Neural cell (in vitro differentiated cells): ENCODE data around the gene DNM2. TPM values are rescaled to one million over a fixed set of nuclear protein-coding genes. Genes with fewer than 3 reads are reported as not detected.

ENCODE experiments used
- H2AFZ ChIP-seq: fragments of 200-600, 300-800 bp; sonication (generic), shearing (Covaris generic); 2 replicates; pipeline ENCODE4 v1.6.0; 2014; ENCODE audit warnings: low read depth, mild to moderate bottlenecking, antibody characterized with exemption, low read length, moderate library complexity
- H3F3A ChIP-seq: fragments of 200-600 bp; shearing (Covaris generic); 2 replicates; pipeline ENCODE4 v1.6.1; 2016; ENCODE audit warnings: mild to moderate bottlenecking, moderate library complexity, mixed read lengths, antibody characterized with exemption, low read length; ENCODE audit not compliant: insufficient read depth, poor library complexity, severe bottlenecking
- H3K27ac ChIP-seq: fragments of 200-600, 300-800 bp; sonication (generic), shearing (Covaris generic); 2 replicates; pipeline ENCODE4 v1.5.1; 2014; ENCODE audit warnings: mild to moderate bottlenecking, low read length, moderate library complexity
- H3K27me3 ChIP-seq: fragments of 300-800, 200-600 bp; sonication (generic), shearing (Covaris generic); 2 replicates; pipeline ENCODE4 v1.6.0; 2014; ENCODE audit warnings: mild to moderate bottlenecking, low read depth, low read length, moderate library complexity; ENCODE audit not compliant: insufficient read depth
- H3K36me3 ChIP-seq: fragments of 300-800, 200-600 bp; sonication (generic), shearing (Covaris generic); 2 replicates; pipeline ENCODE4 v1.5.1; 2014; ENCODE audit warnings: mild to moderate bottlenecking, antibody characterized with exemption, low read length, moderate library complexity; ENCODE audit not compliant: insufficient read depth
- H3K4me2 ChIP-seq: fragments of 300-800, 200-600 bp; sonication (generic), shearing (Covaris generic); 2 replicates; pipeline ENCODE4 v1.6.0; 2014; ENCODE audit warnings: mild to moderate bottlenecking, low read length
- H3K4me3 ChIP-seq: fragments of 300-800, 200-600 bp; sonication (generic), shearing (Covaris generic); 2 replicates; pipeline ENCODE4 v1.5.1; 2014; ENCODE audit warnings: mild to moderate bottlenecking, low read length, moderate library complexity
- H3K79me2 ChIP-seq: fragments of 200-600 bp; shearing (Covaris generic); replicated peaks from 2 replicates; pipeline ENCODE4 v1.6.0; 2014; ENCODE audit warnings: mild to moderate bottlenecking, low read length, moderate library complexity; ENCODE audit not compliant: insufficient read depth
- H3K9ac ChIP-seq: fragments of 300-800, 200-600 bp; sonication (generic), shearing (Covaris generic); 2 replicates; pipeline ENCODE4 v1.6.1; 2016; ENCODE audit warnings: mild to moderate bottlenecking, low read length, mixed read lengths
- H3K9me2 ChIP-seq: fragments of 200-600 bp; shearing (Covaris generic); 2 replicates; pipeline ENCODE4 v1.6.1; 2016; ENCODE audit warnings: mild to moderate bottlenecking, low read length, mixed read lengths; ENCODE audit not compliant: insufficient read depth
- H3K9me3 ChIP-seq: fragments of 200-600, 300-800 bp; sonication (generic), shearing (Covaris generic); 2 replicates; pipeline ENCODE4 v1.6.1; 2016; ENCODE audit warnings: mild to moderate bottlenecking, mixed run types, low read length, moderate library complexity, mixed read lengths
- H4K20me1 ChIP-seq: fragments of 200-600 bp; shearing (Covaris generic); 2 replicates; pipeline ENCODE4 v1.6.1; 2016; ENCODE audit warnings: mild to moderate bottlenecking, mixed run types; ENCODE audit not compliant: insufficient read depth
- EP300 ChIP-seq: fragments of 450-650 bp; conservative IDR thresholded peaks from 2 replicates; pipeline ENCODE4 v1.6.1; 2014; ENCODE audit warnings: antibody characterized with exemption, mild to moderate bottlenecking, moderate library complexity; ENCODE audit not compliant: poor library complexity, severe bottlenecking
- EZH2 ChIP-seq: fragments of 200-600, 300-800 bp; shearing (Covaris generic), sonication (generic); IDR thresholded peaks from 2 replicates; pipeline ENCODE4 v1.6.1; 2014; ENCODE audit warnings: antibody characterized with exemption, low read length, borderline replicate concordance, mild to moderate bottlenecking; ENCODE audit not compliant: insufficient read depth, poor library complexity, severe bottlenecking
- POLR2AphosphoS5 ChIP-seq: IDR thresholded peaks from 2 replicates; pipeline ENCODE4 v1.6.1; 2012
- RAD21 ChIP-seq: fragments of 450-650 bp; conservative IDR thresholded peaks from 2 replicates; pipeline ENCODE4 v1.6.1; 2014; ENCODE audit warnings: antibody characterized with exemption, mild to moderate bottlenecking, moderate library complexity
- SMC3 ChIP-seq: fragments of 450-650 bp; conservative IDR thresholded peaks from 2 replicates; pipeline ENCODE4 v1.6.1; 2014; ENCODE audit warnings: antibody characterized with exemption, mild to moderate bottlenecking, moderate library complexity; ENCODE audit not compliant: poor library complexity
- TAF1 ChIP-seq: IDR thresholded peaks from 2 replicates; pipeline ENCODE4 v1.6.1; 2012; ENCODE audit warnings: low read depth
- polyA plus RNA-seq: library from polyadenylated mRNA; depleted of rRNA; stranded (reverse); fragments of >200 nt; gene quantifications from 2 replicates; pipeline ENCODE4 v1.2.3, GENCODE V29; 2014
- TF ChIP-seq, protein P1 (sequence below): fragments of 450-650 bp; IDR thresholded peaks from 2 replicates; pipeline ENCODE4 v1.5.1; 2014; ENCODE audit warnings: antibody characterized with exemption, mild to moderate bottlenecking, moderate library complexity; ENCODE audit not compliant: poor library complexity, severe bottlenecking
- TF ChIP-seq, protein P2 (sequence below): IDR thresholded peaks from 2 replicates; pipeline ENCODE4 v1.6.1; 2012; ENCODE audit warnings: borderline replicate concordance

Gene DNM2
- polyA plus RNA-seq, 1 donor from 2014 or later, result 31.4 TPM

DNA sequence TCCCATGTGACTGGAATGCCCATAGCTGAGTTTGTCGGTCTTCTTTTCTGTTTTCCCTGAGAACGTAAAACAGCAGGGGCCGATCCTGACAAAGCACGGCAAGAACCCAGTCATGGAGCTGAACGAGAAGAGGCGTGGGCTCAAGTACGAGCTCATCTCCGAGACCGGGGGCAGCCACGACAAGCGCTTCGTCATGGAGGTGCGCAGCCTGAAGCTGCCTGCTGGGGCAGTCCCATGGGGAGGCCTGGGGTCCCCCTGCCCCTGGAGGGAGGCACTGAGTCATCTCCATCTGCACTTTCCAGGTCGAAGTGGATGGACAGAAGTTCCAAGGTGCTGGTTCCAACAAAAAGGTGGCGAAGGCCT, 34.8 kb upstream of the DNM2 start:
- Histone ChIP-seq H3K4me2 (no peak overlapping the region), H3K36me3 (no peaks in the 10 kb centered on the region), H2AFZ (no peak overlapping the region), H3K27ac (no peak overlapping the region), H3K79me2 (peaks cover 9% of the 10 kb centered on the region), H3K9me3 (no peaks in the 10 kb centered on the region), H3K4me3 (no peak overlapping the region), H3K9me2 (no peaks in the 10 kb centered on the region), H3F3A (no peaks in the 10 kb centered on the region), H3K9ac (no peak overlapping the region), H3K27me3 (no peaks in the 10 kb centered on the region), H4K20me1 (peaks cover 17% of the 10 kb centered on the region)
- TF ChIP-seq TAF1, result no peak
- no peak for TF ChIP-seq RAD21
- TF ChIP-seq, protein P1, sequence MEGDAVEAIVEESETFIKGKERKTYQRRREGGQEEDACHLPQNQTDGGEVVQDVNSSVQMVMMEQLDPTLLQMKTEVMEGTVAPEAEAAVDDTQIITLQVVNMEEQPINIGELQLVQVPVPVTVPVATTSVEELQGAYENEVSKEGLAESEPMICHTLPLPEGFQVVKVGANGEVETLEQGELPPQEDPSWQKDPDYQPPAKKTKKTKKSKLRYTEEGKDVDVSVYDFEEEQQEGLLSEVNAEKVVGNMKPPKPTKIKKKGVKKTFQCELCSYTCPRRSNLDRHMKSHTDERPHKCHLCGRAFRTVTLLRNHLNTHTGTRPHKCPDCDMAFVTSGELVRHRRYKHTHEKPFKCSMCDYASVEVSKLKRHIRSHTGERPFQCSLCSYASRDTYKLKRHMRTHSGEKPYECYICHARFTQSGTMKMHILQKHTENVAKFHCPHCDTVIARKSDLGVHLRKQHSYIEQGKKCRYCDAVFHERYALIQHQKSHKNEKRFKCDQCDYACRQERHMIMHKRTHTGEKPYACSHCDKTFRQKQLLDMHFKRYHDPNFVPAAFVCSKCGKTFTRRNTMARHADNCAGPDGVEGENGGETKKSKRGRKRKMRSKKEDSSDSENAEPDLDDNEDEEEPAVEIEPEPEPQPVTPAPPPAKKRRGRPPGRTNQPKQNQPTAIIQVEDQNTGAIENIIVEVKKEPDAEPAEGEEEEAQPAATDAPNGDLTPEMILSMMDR, result no peak
- TF ChIP-seq, protein P2, sequence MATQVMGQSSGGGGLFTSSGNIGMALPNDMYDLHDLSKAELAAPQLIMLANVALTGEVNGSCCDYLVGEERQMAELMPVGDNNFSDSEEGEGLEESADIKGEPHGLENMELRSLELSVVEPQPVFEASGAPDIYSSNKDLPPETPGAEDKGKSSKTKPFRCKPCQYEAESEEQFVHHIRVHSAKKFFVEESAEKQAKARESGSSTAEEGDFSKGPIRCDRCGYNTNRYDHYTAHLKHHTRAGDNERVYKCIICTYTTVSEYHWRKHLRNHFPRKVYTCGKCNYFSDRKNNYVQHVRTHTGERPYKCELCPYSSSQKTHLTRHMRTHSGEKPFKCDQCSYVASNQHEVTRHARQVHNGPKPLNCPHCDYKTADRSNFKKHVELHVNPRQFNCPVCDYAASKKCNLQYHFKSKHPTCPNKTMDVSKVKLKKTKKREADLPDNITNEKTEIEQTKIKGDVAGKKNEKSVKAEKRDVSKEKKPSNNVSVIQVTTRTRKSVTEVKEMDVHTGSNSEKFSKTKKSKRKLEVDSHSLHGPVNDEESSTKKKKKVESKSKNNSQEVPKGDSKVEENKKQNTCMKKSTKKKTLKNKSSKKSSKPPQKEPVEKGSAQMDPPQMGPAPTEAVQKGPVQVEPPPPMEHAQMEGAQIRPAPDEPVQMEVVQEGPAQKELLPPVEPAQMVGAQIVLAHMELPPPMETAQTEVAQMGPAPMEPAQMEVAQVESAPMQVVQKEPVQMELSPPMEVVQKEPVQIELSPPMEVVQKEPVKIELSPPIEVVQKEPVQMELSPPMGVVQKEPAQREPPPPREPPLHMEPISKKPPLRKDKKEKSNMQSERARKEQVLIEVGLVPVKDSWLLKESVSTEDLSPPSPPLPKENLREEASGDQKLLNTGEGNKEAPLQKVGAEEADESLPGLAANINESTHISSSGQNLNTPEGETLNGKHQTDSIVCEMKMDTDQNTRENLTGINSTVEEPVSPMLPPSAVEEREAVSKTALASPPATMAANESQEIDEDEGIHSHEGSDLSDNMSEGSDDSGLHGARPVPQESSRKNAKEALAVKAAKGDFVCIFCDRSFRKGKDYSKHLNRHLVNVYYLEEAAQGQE, result no peak
- no peak for TF ChIP-seq EP300

DNA sequence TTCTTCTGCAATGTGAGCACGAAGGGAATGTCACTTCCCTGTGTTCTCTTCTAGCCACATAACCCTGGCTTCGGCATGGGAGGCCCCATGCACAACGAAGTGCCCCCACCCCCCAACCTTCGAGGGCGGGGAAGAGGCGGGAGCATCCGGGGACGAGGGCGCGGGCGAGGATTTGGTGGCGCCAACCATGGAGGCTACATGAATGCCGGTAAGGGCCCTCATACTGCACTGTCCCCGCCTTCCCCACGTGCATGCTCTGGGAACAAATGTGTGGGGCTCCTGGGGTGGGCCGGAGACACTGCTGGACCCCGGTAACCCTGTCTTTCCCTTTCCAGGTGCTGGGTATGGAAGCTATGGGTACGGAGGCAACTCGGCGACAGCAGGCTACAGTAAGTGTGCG, 34.3 kb upstream of the DNM2 start:
- H3K9me3 ChIP-seq, result no peaks in the 10 kb centered on the region
- H3K4me2 ChIP-seq, result no peak overlapping the region
- H3K9me2 ChIP-seq, result no peaks in the 10 kb centered on the region
- H3K27me3 ChIP-seq, result no peaks in the 10 kb centered on the region
- H4K20me1 ChIP-seq, result peaks cover 16% of the 10 kb centered on the region
- no peaks in the 10 kb centered on the region for H3F3A ChIP-seq
- no peaks in the 10 kb centered on the region for H3K36me3 ChIP-seq
- H3K4me3 ChIP-seq, result no peak overlapping the region
- no peak overlapping the region for H3K9ac ChIP-seq
- H3K27ac ChIP-seq, result no peak overlapping the region
- TF ChIP-seq EZH2 (no peak), SMC3 (no peak), POLR2AphosphoS5 (peak; percentile 14), TAF1 (no peak)
- TF ChIP-seq, protein P2, result no peak
- no peak overlapping the region for H2AFZ ChIP-seq
- H3K79me2 ChIP-seq, result peaks cover 4% of the 10 kb centered on the region
